Stimulated activated CD4-positive, alpha-beta T cell treated with anti-CD3 and anti-CD28 coated beads, TNF-alpha, amount 100 ng/mL, for 48 hours (primary cell): ENCODE results near the gene KLF15.
A peak's percentile ranks its signal among the peaks of the same experiment; 100 is the strongest.

Experiments
- DNase-seq, 3 donors: peaks; one replicate each; pipeline ENCODE4 v3.0.0-alpha.2; 2020; ENCODE audit warnings: low read depth in 3 of 3

KLF15 gene

DNA sequence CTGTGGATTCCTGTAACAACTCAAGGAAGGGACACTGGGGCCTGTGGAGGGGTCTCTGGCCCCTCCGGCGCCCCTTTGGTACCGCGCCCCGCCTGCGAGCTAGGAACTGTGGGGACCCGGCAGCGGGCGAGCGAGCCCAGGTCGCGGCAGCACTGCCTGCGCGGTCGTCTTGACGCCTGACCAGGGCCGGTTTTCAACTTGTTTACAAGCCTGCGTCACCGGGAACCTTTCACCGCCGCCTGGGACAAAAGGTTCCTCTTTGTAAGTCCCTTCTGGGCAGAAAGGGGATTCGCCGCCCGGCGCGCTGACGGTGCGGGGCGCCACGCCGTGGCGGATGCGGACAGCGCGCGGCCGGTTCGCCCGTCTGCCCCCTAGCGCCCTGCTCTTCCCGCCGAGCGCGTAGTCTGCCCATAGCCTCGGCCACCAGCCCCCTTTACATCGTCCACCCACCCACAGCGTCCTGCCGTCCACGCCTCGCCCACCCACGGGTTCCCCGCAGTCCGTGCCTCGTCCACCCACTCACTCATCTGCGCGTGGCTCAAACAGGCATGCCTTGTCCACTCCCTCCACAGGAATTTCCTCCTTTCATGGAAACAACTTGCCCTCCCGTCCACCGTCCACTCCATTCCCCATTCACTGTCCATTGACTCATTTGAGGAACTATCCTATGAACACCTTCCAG, 32.0 kb upstream of the KLF15 start:
- DNase-seq: peak; percentile 16 to 27 (median 21)

DNA sequence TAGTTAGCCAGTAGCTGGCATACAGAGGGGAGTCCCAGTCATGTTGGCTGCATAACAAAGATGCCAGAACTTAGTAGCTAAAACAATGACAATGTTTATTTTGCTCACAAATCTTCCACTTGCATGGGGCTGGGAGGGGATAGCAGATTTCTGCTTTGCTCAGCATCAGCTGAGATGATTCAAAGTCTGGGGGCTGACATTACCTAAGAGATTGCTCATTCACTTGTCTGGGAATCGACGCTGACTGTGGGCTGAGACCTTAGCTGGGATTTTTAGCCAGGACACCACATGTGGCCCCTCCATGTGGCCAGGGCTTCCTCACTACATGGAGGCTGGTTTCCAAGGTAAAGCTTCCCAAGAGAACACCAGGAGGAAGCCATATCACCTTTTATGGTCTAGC, 24.8 kb upstream of the KLF15 start:
- no peak for DNase-seq

DNA sequence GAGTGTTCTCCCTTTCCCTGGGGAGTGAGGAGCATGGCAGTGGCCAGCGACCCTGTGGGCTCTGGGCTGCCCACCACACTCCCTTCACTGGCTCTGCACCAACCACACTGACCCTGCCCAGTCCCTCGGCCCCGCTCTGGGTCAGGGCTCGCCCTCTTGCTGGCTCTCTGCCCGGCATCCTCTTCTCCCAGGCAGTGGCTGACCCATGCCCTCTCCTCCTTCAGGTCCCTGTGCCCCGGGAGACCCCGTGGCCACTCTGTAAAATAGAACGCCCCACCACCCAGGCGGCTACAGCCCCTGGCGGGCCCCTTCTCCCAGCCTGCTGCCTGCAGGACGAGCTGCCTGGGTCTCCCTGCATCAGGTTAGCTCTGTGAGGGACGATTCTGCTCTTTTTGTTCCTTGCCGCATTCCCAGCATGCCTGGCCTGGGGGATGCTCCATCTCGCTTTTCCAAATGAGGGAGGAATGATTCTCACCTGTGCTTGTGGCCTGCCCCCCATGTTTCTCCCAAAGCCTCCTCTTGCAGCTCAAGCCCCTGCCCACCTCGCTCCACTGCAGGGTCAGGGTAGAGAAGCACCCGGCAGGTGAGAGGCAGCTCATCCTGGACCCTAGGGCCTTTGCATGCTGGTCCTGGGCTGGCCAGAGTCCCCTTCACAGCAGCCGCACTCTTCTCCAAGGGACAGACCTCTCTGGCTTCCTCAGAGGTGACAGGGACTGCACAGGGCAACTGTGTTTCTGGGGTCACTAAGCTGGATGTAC, 23.0 kb upstream of the KLF15 start:
- no peak for DNase-seq

DNA sequence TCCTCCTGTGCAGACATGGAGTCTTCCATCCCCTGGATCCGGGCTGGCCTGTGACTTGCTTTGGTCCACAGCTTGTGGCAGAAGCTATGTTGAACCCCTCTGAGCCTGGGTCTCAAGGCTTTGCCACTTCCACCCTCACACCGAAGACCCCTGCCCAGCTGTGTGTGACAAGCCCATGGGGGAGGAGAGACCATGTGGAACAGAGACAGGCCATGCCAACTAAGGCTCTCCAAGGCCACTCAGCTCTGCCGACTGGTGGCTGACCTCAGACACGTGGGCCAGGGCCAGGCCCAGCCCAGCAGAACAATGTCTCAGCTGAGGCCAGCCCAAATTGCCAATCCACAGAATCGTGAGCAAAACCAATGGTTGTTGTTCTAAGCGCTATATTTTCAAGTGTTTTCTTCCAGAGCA, 21.1 kb upstream of the KLF15 start:
- DNase-seq: no peak

DNA sequence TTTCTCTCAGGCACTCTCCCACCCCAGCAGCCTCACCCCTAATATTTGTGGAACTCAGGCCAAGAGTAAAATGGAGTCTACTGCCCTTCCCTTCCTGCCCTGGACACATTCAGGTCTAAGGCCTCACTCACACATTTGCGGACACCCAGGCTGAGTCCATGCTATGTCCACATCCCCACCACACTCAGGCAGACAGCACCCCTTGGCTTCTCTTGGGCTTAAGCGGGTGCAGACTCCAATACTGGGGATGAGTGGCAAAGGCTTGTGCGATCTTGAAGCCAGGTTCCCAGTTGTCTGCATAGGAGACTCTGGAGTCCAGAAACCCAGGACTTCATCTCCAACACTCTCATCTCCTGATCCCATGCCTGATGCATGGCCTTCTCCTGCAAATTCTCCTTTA, 20.0 kb upstream of the KLF15 start:
- no peak for DNase-seq

DNA sequence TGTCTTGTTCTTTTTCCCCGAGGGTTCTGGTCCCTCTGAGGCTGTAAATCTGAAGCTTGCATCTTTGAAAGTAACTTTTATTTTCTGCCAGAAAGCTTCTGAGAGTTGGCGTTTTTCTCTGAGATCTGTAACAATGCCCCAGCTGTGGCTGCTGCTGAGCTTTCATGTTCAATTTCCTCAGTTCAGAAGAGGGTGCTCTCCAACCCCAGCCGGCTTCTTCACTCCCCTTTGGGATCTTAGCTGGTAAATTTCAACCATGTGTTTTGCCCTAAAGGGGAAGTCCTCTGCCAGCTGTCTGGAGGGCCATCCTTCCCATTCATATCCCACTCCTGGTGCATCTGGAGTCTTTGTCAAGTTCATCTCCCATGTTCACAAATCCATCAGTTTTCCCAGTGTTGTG, 19.2 kb upstream of the KLF15 start:
- DNase-seq: no peak

DNA sequence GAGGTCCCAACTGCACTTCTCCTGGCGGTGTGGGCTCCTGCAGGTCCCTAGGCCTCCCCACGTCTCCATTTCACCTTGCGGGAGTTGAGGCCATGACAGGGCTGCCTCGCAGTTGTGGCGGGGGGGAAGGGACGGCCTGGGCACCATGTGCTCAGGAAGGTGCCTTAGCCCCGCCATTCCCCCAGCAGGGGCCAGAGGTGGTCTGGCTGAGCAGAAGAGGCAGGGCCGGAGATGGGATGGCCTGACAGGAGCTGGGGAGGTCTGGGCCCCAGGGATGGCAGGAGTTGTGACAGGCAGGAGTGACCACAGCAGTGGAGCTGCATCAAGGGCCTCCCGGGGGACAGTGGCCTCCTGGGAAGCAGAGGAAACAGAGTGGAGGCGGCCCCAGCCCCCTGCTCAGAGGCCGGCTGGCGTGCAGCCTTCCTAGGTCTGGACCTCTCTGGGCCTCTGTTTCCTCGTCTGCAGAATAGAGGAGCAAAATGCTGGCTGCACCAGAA, 18.7 kb upstream of the KLF15 start:
- DNase-seq: no peak

DNA sequence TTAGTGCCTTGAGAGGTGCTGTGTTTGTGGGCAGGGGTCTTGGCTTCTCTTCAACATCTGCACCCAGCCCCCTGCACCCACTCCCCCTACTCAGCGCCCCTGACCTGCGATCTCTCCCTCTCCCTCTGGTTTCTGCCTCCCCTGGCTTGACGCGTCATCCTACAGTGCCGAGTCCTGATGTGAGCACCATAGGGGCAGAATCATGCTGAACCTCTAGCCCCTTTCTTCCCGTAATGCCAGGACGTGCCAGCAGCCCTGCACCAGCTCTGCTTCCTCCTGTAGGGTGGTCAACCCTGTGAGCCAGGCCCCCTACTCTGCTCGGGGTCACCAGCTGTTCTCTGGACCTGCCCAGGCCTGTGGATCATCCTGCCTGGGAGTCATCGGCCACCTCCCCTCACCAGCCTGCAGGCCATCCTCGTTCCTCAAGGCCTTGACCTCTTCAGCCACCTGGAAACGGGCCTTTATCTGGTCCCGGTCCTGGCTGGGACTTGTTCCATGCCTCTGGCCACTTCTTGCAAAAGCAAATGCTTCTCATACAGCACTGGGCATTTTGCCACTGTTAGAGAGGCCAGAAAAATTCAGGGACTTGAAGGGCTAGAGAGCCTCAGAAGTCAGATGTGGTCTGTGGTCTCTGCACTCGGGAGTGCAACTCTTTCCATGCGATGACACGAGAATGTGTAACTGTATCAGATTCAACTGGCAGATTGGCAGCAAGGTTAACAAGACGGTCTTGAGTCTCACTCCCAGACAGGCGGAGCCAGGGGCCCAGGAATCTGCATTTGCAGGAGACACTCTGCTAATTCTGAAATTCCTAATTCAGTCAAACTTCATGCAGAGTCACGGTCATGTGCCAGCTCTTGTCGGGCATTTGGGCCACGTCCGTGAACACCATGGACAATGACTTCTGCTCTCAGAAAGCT, 16.7 kb upstream of the KLF15 start:
- DNase-seq: no peak

DNA sequence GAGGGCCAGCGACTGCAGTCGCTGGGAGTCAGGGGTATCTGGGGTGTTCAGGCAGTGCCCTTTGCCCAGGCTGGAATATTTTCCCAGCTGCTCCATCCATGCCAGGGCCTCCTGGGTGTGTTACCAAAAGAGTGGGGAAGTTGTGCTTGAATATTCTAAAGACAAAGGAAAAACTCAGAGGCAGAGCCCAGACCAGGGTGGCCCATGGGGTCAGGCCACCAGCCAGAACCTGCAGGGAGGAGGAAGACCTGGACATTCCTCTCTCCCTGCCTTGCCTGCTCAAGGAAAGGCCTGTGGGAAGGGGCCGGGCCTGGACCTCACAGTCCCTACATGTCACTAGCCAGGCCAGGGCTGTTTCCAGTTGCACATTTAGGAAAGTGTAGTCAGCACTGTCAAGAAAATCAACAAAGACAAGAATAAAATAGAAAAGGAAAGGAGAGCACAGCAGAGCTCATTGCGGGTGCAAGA, 16.0 kb upstream of the KLF15 start:
- DNase-seq: no peak

DNA sequence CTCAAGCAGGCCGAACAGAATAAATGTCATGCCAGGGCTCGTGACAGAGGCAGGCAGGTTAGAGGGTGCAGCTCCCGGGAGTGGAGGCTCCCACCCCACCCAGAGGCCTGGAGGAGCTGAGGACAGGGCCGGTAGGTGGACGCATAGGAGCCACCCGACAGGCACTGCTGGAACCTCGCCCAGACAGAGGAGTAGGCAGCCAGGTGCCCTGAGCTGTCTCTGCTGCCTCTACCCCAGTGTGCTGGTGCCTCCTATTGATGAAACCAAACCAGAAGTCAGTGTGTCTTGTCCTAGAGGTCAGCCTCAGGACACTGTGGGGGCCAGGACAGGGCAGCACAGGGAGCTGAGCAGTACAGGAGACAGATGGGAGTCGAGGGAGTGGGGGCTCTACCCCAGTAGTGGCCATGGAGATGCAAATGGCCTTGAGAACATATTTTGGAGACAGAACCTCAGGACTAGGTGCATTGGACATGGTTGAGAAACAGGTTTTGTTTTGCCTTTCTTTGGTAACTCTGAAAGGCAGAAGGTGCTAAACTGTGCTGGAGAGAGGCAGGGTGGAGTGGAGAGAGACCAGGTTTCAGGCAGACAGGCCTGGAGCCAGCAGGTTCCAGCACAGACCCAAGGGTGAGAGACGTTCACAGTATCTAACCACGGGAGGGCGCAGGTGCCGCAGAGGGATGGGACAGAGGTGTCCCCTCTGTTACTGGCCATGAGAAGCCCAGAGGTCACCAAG, 15.4 kb upstream of the KLF15 start:
- DNase-seq: no peak

DNA sequence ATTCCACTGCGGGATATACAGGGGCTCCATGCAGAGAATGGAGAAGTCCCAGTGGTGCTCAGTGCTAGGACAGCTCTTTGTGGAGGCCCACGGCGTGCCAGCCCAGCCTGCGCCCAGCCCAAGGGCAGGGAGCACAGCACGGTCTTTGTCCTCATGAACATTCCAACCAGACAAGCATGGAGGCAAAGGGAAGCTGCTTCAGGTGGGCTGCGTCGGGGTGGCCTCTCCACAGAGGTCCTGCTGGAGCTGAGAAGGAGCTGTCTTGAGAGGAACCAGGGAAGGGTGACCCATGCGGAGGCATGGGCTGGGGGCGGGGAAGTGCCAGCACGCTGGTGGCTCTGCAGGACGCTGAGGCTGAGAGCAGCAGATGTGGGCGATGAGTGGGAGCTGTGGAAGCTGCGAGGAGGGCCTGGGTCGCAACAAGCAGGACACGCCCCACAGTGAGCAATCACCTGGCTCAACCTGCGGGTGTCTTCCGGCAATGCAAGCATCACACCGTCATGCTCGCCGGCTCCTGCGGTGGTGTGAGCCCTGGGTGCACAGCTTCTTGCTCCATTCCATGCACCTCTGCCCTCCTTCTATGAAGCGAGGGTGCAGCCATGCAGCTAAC, 14.0 kb upstream of the KLF15 start:
- no peak for DNase-seq

DNA sequence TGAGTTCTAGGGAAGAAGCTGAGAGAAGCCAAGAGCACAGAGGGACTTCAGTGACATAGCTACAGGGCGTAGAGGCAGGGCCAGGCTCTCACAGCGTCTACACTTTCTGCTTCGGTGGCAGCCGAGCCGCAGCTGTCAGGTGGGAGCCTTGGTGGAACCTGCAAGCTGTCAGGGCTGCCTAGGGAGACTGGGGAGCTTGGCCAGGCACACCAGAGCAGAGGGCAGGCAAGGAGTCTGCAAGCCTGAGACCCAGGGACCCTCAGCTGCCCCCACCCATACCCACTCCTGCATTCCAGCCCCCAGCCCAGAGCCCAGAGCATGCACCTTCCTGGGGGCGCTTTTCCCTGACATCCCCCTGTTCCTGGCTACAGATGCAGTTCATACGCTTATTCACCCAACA, 13.4 kb upstream of the KLF15 start:
- no peak for DNase-seq

DNA sequence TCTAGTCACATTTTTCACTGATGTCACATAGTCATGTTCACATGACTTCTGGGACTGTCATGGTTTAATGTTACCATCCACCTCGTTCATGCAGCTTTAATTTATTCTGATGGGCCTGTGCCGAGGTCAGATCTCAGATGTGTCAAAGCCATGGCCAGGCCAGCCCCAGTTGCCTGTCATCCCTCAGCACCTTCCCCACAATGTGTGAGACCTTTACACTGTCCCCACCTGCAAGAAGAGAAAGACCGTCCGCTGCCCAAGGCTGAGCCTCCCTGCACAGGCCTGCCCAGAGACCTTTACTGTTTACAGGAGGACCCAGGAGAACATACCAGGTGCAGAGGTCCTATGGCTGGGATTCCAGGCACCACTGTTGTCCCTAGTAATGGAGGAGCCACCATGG, 12.8 kb upstream of the KLF15 start:
- DNase-seq: no peak

DNA sequence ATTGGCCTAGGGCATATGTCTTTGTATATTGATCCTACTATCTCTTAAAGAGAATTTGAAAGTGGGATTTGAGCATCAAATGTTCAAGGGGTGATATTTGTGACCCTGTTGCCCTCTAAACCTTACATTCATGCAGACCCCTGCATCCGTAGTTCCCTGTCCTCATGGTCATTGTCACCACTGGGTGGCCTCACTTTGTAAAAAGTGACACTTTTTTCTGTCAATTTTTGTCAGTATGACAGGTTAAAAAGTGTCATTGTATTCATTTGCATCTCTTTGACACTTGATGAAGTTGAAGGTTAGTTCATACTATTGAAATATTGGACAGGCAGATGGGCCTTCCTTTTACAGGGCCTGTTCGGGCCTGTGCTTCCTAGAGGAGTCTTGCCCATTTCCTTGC, 12.3 kb upstream of the KLF15 start:
- DNase-seq: no peak

DNA sequence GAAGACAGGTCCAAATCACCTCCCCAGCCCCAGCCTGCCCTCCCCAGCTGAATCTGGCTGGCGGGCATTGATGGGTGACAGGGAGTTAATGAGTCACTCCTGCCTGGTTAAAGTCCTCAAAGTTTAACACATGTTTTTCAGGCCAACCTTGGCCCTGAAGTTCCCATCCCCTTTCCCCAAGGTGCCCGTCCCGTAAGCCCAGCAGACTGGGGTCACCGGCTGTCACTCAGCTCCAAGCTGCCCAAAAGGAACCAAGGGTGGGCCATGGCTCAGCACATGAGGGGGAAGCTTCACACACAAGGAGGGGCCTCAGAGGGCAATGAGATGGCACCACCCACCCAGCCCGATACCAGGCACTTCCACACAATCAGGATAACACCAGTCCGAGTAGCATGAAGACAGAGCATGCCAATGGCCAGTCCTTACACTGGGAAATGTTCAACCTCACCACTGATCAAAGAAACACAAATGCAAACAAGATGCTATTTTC, 10.2 kb upstream of the KLF15 start:
- no peak for DNase-seq

DNA sequence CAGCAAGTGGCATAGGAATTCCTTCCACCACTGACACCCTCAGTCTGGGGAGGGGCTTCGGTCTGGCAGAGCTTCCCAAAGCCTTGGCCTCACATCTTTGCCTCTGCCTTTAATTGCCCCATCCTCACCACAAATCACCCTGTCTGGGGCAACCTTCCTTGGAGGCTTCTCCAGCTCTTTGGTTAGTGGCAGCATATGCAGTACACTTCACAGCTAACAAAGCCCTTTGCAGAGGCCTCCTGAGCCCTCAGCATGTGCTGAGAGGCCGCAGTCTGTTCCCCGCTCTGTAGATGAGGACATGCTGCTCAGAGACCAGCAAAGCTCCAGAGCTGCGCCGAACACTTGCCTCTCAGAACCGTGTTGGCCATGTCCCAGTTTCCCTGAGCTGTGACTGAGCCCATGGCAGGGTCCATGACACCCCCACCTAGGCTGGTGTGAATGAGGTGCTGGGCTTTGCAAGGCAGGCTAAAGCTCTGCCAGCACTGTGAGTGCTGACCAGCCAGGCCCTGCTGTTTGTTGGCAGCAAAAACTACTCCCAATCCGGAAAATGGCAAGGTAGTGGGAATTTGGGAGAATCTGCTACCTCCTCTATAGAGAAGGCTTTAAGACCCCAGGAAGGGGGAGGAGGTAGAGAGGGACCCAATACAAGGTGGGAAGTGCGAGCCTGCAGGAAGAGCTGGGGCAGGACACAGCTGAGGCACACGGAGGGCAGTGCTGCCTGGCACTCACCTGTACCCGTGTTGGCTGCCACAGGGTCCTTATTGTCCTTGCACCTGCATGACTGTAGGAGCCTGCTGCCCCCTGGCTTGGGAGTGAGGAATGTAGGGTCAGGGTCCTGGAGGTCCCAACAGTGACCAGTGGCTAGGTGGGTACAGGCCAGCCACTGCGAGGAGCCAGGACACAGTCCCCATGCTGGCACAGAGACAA, 8.4 kb upstream of the KLF15 start:
- DNase-seq: no peak

DNA sequence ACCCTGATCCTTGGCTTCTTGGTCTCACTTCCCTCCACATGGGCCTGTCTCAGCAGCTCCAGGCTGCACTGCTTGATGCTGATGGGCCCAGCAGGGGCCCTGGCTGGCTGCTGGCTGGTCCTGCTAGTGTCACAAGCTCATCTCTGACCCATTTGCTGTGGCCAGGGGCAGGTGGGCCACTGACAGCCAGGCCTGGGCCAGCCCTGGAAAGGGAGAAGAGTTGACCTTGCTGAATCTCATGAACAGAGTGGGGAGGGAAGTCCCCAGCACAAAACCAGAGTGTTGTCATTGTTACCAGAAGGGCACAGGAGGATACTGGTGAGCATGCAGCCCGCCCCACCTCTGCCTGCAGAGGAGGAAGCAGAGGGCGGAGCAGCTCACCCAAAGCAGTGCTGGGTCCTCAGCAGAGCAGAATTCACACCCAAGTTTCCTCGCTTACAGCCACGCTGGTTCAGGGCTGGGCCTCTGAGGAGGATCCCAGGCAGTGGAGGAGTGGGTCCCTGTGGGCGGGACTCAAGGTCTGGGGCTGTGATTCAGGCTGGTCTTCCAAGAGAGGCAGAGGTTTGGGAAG, 7.6 kb upstream of the KLF15 start:
- DNase-seq: no peak

DNA sequence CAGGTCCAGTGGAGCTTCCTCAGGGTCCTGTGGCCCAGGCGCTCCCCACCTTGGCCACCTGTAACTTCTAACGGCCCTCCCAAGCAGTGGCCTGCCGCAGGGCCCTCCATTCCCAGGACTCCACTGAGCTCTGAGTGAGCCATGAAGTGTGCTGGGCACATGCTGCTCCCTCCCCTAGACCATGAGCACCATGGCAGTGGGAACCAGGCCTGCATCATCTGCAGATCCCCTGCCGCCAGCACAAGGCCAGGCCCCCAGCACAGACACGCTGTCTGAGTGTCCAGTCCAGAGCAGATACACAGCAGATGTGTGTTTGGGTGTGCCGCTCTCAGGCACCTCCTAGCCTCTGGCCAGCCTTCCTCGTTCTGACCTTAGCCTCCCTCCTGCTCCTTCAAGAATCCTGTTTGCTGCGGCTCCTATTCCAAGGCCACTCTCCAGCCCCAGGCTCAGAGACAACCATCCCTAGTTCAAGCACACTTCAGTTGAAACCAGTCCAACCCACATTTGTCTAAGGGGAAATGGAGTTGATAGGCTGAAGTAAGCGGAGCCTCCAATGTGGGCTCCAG, 7.0 kb upstream of the KLF15 start:
- DNase-seq: no peak

DNA sequence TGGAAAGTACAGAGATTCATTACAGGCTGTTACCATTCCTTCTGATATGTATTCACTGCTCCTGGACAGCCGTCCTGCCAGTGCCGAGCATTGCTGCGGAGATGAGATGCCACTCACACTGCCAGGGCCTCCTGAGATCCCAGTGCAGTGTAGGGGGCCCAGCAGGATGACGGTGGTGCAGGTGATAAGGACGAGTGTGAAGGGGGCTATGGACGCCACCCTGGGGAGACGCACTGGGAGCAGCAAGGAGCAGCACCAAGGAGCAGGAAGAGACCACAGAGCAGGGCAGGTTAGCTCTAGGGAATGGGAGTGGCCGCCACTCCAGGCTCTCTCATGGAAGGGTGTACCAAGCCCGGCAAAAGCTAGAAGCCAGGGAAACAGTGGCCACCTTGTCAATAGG, 4.0 kb upstream of the KLF15 start:
- no peak for DNase-seq
